B cell (primary cell): Measurements from ENCODE around the gene PAPPA. TPM values are rescaled to one million over a fixed set of nuclear protein-coding genes. Genes with fewer than 3 reads are reported as not detected.

Experiments used
- ATAC-seq: fragments of 200-7000 bp; cut with Tn5 transposase; one replicate; pipeline ENCODE4 v1.10.0; 2021; ENCODE audit warnings: low read depth, mild to moderate bottlenecking, moderate number of reproducible peaks, moderate library complexity
- CTCF ChIA-PET: fragments of 350-600 bp; sonication (Branson Sonifier 250); formaldehyde crosslinking; loops from one replicate; lab custom pipeline; 2021; ENCODE audit warnings: antibody characterized with exemption, inconsistent platforms; lab: Charles Lee
- POLR2A ChIA-PET: fragments of 350-600 bp; sonication (Branson Sonifier 250); formaldehyde crosslinking; loops from one replicate; lab custom pipeline; 2021; ENCODE audit warnings: antibody characterized with exemption; lab: Charles Lee
- DNase-seq: peaks from one replicate; pipeline ENCODE4 v3.0.0; 2013
- H2AFZ ChIP-seq: 2 replicates; pipeline ENCODE4 v1.6.1; 2012; ENCODE audit warnings: mild to moderate bottlenecking, low read depth, low read length; ENCODE audit not compliant: insufficient read depth, poor library complexity, severe bottlenecking
- H3K27ac ChIP-seq, 2 donors: 1 replicate in 1 of 2; 2 replicates in 1 of 2; pipeline ENCODE4 v1.5.1; 2012 to 2013; ENCODE audit warnings: low read length in 2 of 2, mild to moderate bottlenecking in 2 of 2, moderate library complexity in 1 of 2
- H3K27me3 ChIP-seq, 4 experiments: fragments of 200-600 bp in 1 of 4; sonication (generic) in 1 of 4; replicated peaks in 1 of 4; 1 replicate in 2 of 4; 2 replicates in 2 of 4; pipeline versions ENCODE4 v1.6.1 to v1.7.0; 2013 to 2016; ENCODE audit warnings: low read length in 3 of 4, mild to moderate bottlenecking in 2 of 4, mixed read lengths in 1 of 4, moderate library complexity in 1 of 4; ENCODE audit not compliant: insufficient read depth in 4 of 4, control insufficient read depth in 3 of 4; ENCODE audit errors: control extremely low read depth in 1 of 4
- H3K36me3 ChIP-seq, 2 experiments: replicated peaks in 1 of 2; 1 replicate in 1 of 2; 2 replicates in 1 of 2; pipeline versions ENCODE4 v1.6.1 to v1.7.1; 2013; ENCODE audit warnings: low read length in 1 of 2; ENCODE audit not compliant: insufficient read depth in 2 of 2, control insufficient read depth in 1 of 2; ENCODE audit errors: control extremely low read depth in 1 of 2, extremely low read depth in 1 of 2
- H3K4me1 ChIP-seq, 2 donors: fragments of 200-600 bp in 1 of 2; sonication (generic) in 1 of 2; 1 replicate in 1 of 2; 2 replicates in 1 of 2; pipeline versions ENCODE4 v1.5.1 to v1.6.1; 2013 to 2017; ENCODE audit warnings: low read length in 2 of 2; ENCODE audit not compliant: control insufficient read depth in 2 of 2, insufficient read depth in 2 of 2
- H3K4me2 ChIP-seq: replicated peaks from 2 replicates; pipeline ENCODE3; 2012; ENCODE audit warnings: mild to moderate bottlenecking, low read depth, low read length; ENCODE audit not compliant: poor library complexity, severe bottlenecking
- H3K4me3 ChIP-seq, 5 experiments: fragments of 200-600 bp in 1 of 5; sonication (generic) in 1 of 5; 1 replicate in 3 of 5; 2 replicates in 2 of 5; pipeline versions ENCODE4 v1.5.1 to v1.7.0; 2011 to 2016; ENCODE audit warnings: low read length in 4 of 5, mild to moderate bottlenecking in 4 of 5, low read depth in 2 of 5, control low read depth in 1 of 5, moderate library complexity in 1 of 5; ENCODE audit not compliant: insufficient read depth in 1 of 5; ENCODE audit errors: control extremely low read depth in 1 of 5, extremely low read depth in 1 of 5
- H3K79me2 ChIP-seq: fragments of 200-600 bp; sonication (generic); one replicate; pipeline ENCODE4 v1.6.0; 2016; ENCODE audit warnings: low read length; ENCODE audit not compliant: control insufficient read depth, insufficient read depth
- H3K9ac ChIP-seq: fragments of 200-600 bp; sonication (generic); 2 replicates; pipeline ENCODE4 v1.6.1; 2017; ENCODE audit warnings: mild to moderate bottlenecking, low read length, moderate library complexity
- H3K9me3 ChIP-seq, 3 donors: one replicate each; pipeline versions ENCODE4 v1.6.1 to v1.7.1; 2013; ENCODE audit warnings: low read length in 2 of 3; ENCODE audit not compliant: control insufficient read depth in 2 of 3, insufficient read depth in 1 of 3; ENCODE audit errors: control extremely low read depth in 1 of 3
- H4K20me1 ChIP-seq: 2 replicates; pipeline ENCODE4 v1.6.0; 2012; ENCODE audit warnings: mild to moderate bottlenecking, low read length; ENCODE audit not compliant: insufficient read depth, control insufficient read depth, poor library complexity, severe bottlenecking
- H3K27ac Mint-ChIP-seq: one replicate; pipeline ENCODE4 v1.8.0; 2021; ENCODE audit warnings: mixed read lengths
- H3K27me3 Mint-ChIP-seq: one replicate; pipeline ENCODE4 v1.8.0; 2021; ENCODE audit warnings: mixed read lengths
- H3K4me1 Mint-ChIP-seq: one replicate; pipeline ENCODE4 v1.8.0; 2021; ENCODE audit warnings: mixed read lengths
- H3K4me3 Mint-ChIP-seq: one replicate; pipeline ENCODE4 v1.8.0; 2021; ENCODE audit warnings: mixed read lengths
- H3K9me3 Mint-ChIP-seq: one replicate; pipeline ENCODE4 v1.8.0; 2022; ENCODE audit warnings: mixed read lengths; ENCODE audit not compliant: insufficient read depth
- CTCF ChIP-seq: fragments of 200-600 bp; IDR thresholded peaks from one replicate; pipeline ENCODE4 v1.8.0; 2022; ENCODE audit warnings: antibody characterized with exemption, mild to moderate bottlenecking
- EZH2 ChIP-seq: IDR thresholded peaks from 2 replicates; pipeline ENCODE4 v1.6.1; 2012; ENCODE audit warnings: borderline replicate concordance, low read depth, mild to moderate bottlenecking, moderate library complexity, low read length; ENCODE audit not compliant: insufficient read depth, poor library complexity, severe bottlenecking
- WGBS: methylation state at CpG from one replicate; pipeline ENCODE4 v1.1.5; 2013; ENCODE audit warnings: missing lambda C conversion rate; ENCODE audit not compliant: insufficient coverage; 5-methylcytosine and 5-hydroxymethylcytosine counted together
- intact Hi-C: fragments of 100-400 bp; cut with micrococcal nuclease; formaldehyde crosslinking; loops from one replicate; pipeline ENCODE4 v1.10.0; 2022
- polyA plus RNA-seq: library from polyadenylated mRNA; depleted of rRNA; stranded (reverse); fragments of >200 nt; gene quantifications from 2 replicates; pipeline ENCODE4 v1.2.3, GENCODE V29; 2012
- total RNA-seq, 2 donors: library from RNA; stranded (reverse); fragments of 120-200 nt in 1 of 2; gene quantifications; 1 replicate in 1 of 2; 2 replicates in 1 of 2; pipeline versions ENCODE4 v1.2.3 to v1.2.4, GENCODE V29; 2013 to 2022

The PAPPA gene
- total and polyA plus RNA-seq, 2 donors (not counting 1 experiment from before 2014, with no cell fraction given) = not detected

- ATAC-seq (no peak), DNase-seq (no peak)
- H3K4me1 ChIP-seq = no peaks in the 10 kb centered on the region
- H3K4me3 ChIP-seq = no peak overlapping the region
- H3K79me2 ChIP-seq = no peaks in the 10 kb centered on the region
- no peak overlapping the region for H3K9ac ChIP-seq
- H4K20me1 ChIP-seq = no peaks in the 10 kb centered on the region
- ChIA-PET CTCF (no interaction called here), POLR2A (no interaction called here)
- no peak overlapping the region for H3K27ac Mint-ChIP-seq
- no peak overlapping the region for H3K4me3 Mint-ChIP-seq
- peaks cover 4% of the 10 kb centered on the region for H3K27me3 Mint-ChIP-seq
- H3K9me3 Mint-ChIP-seq = no peaks in the 10 kb centered on the region
- no peak overlapping the region for H3K27ac ChIP-seq
- no peaks in the 10 kb centered on the region for H3K27me3 ChIP-seq
- H3K4me1 Mint-ChIP-seq = no peaks in the 10 kb centered on the region
- no peak overlapping the region for H2AFZ ChIP-seq
- H3K4me2 ChIP-seq = no peak overlapping the region
- WGBS = no CpG with 5 or more reads among the region's 2 CpGs
- intact Hi-C loops = no loop called here
- no peak for TF ChIP-seq EZH2
- no peak for TF ChIP-seq CTCF
- no peaks in the 10 kb centered on the region for H3K9me3 ChIP-seq
- no peaks in the 10 kb centered on the region for H3K36me3 ChIP-seq
Observed at GRCh38 chr9:116322521-116322920, 168.9 kb downstream of the PAPPA start.

GRCh38 chr9:116323012-116323411 lies 169.4 kb downstream of the PAPPA start:
- H3K9ac ChIP-seq = no peak overlapping the region
- no peaks in the 10 kb centered on the region for H3K4me1 ChIP-seq
- no peaks in the 10 kb centered on the region for H4K20me1 ChIP-seq
- no peak for ATAC-seq
- H3K27me3 ChIP-seq = no peaks in the 10 kb centered on the region
- Mint-ChIP-seq H3K27ac (no peak overlapping the region), H3K4me3 (no peak overlapping the region), H3K4me1 (no peaks in the 10 kb centered on the region), H3K27me3 (peaks cover 4% of the 10 kb centered on the region), H3K9me3 (no peaks in the 10 kb centered on the region)
- no peak overlapping the region for H2AFZ ChIP-seq
- ChIA-PET CTCF (no interaction called here), POLR2A (no interaction called here)
- H3K36me3 ChIP-seq = no peaks in the 10 kb centered on the region
- H3K4me2 ChIP-seq = no peak overlapping the region
- WGBS = 90% methylated on average over 2 of the region's 11 CpGs
- TF ChIP-seq CTCF (no peak), EZH2 (no peak)
- DNase-seq = no peak
- H3K9me3 ChIP-seq = no peaks in the 10 kb centered on the region
- H3K27ac ChIP-seq = no peak overlapping the region
- intact Hi-C loops = no loop called here
- H3K4me3 ChIP-seq = no peak overlapping the region
- H3K79me2 ChIP-seq = no peaks in the 10 kb centered on the region
